HG03442 (cell line): ENCODE measurements around the gene ZC3H4.
"Not testable (repeated sequence)": the region's sequence is repeated elsewhere in the genome, so short reads cannot be mapped to it uniquely, and the experiment has no call there.

Source experiments
- ATAC-seq: cut with Tn5 transposase; IDR thresholded peaks from one replicate; pipeline ENCODE4 v1.9.1; 2021; ENCODE audit warnings: mild to moderate bottlenecking, moderate library complexity; ENCODE audit not compliant: unreplicated experiment

The ZC3H4 gene

GRCh38 chr19:47086280-47086679 is 27.3 kb downstream of the ZC3H4 start:
- no peak for ATAC-seq

GRCh38 chr19:47084879-47085439 is 28.6 kb downstream of the ZC3H4 start:
- no peak for ATAC-seq

GRCh38 chr19:47082493-47082892 is 31.1 kb downstream of the ZC3H4 start:
- no peak for ATAC-seq

DNA sequence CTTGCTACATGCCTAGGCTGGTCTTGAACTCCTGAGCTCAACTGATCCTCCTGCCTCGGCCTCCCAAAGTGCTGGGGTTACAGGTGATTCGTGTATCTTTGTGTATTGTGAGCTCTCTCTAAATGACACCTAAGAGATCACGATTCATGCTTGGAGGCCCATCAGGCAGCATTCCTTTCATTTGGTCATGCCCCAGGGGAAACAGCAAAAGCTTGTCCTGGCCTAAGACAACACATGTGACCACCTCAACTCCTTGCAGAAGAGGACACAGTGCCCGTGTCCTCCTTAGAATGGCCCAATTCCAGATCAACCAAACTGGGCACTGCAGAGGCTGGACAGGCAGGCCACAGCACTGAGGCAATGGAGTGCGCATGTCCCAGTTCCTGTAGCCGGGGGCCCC is 32.5 kb downstream of the ZC3H4 start:
- no peak for ATAC-seq

GRCh38 chr19:47078351-47078750 is 35.2 kb downstream of the ZC3H4 start:
- not testable (repeated sequence) for ATAC-seq

GRCh38 chr19:47075941-47076340 is 37.6 kb downstream of the ZC3H4 start:
- ATAC-seq: no peak

DNA sequence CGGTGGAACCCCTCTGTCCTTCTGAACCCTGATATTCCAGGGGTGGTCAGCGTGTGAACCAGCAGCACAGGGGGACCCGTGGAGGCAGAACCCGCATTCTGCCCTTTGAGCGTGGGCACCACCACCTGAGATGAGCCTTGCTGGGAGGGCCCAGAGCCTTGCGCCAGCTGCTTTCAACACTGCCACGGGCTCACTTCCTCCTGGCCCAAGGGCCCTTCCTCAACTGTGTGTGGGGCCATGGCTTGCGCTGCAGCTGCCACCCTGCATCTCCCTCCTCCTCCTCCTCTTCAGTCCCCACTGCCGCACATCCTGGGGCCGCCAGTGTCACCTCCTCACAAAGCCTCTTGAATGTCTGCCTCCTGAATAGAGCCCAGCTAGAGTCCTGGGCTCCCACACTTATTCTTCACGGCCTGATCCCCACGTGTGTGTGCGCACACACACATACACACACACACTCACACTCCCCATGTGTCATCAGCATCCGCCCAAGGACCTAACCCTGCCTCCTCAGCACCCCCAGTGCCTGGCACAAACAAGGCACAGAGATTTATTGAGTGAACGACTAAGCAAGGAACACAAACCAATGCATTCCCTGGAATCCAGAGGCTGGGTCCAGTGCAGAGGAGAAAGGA is 38.3 kb downstream of the ZC3H4 start:
- no peak for ATAC-seq

GRCh38 chr19:47074621-47075020 is 39.0 kb downstream of the ZC3H4 start:
- no peak for ATAC-seq

DNA sequence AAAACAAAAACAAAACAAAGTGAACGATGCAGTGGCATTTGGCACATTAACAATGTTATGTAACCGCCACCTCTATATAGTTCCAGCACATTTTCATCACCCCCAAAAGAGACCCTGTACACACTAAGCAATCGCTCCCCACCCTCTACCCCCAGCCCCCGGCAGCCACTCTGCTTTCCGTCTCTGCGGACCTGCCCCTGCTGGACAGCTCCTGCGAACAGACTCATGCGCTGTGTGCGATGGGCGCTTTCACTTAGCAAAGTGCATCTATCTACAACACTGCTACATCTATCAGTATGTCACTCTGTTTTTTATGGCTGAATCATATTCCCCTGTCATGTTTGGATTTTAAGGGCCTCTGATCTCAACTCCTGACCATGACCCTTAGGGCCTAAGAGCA is 40.0 kb downstream of the ZC3H4 start:
- no peak for ATAC-seq

GRCh38 chr19:47072323-47072722 is 41.3 kb downstream of the ZC3H4 start:
- no peak for ATAC-seq

DNA sequence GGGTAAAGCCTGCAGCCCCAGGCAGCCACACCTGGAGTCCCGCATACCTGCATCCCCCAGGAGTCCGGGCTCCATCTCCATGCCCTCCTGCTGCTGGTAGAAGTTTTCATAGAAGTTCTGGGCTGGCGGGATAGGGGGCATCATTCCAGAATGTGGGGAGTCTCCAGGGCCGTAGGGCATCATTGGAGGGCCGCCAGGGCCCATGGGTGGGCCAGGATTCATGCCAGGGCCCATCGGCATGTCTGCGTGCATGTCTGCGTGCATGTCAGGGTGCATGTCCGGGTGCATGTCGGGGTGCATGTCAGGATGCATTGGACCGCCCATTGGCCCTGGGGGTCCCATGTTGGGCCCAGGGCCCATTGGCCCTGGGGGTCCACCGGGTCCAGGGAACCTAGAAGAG is 41.8 kb downstream of the ZC3H4 start:
- no peak for ATAC-seq

DNA sequence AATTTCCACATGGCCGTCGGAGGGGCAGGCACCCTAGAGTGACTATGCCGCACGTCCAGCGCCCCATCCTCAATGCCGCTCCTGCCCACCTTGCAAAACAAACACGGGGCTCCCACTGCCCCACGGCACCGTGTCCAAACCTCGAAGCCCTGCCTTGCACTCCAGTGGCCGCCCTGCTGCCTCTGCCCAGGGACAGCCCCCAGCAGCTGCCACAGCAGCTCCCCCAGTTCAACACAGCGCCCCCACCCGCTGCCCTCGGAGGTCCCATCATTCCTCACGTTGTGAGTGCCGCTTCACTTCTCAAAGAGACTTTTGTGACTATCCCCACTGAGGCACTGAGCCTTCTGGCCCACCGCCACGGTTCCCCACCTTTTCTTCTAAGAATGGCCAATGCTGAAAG is 42.8 kb downstream of the ZC3H4 start:
- ATAC-seq: no peak

DNA sequence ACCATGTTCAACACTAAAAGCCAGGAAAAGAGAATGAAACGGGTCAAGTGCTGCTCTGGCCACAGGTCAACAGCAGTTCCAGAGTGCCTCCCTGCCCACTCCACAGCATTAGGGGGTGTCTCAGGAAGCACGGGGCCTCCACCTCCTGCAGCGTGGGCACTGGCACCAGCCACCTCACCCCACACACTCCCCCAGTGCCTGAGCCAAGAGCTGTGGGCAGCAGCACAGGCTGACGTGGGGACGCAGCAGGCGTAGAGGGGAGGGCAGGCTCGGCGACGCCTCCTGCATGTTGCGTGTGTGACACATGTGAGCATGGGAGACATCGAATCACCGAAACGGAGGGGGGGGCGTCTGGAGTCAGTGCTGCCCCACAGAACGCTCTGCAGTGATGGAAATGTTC is 43.8 kb downstream of the ZC3H4 start:
- no peak for ATAC-seq

DNA sequence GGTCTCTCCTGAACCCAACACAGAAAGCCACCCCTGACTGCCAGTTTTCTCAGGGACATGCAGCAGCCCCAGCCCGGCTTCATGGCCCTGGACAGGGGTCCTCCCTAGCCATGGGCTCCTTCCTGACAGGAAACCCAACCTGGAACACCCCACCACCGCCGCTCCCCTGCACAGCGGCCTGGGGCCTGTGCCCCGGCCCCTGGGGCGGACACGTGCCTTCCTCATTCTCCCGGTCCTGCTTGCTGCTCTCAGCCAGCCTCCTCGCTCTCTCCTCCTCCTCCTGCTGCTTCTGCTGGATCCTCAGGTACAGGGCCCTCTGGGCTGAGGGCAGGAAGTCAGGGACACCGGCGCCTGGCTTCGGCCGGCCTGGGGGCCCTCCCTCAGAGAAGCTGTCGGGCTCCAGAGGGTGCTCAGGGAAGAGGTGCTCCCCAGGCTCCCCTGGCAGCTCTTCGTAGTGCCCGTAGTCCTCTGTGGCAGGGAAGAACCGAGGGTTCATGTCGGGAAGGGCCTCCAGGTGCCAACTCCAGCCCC is 44.6 kb downstream of the ZC3H4 start:
- ATAC-seq: no peak

- no peak for ATAC-seq
These were observed 45.3 kb downstream of the ZC3H4 start for GRCh38 chr19:47068246-47068645.

DNA sequence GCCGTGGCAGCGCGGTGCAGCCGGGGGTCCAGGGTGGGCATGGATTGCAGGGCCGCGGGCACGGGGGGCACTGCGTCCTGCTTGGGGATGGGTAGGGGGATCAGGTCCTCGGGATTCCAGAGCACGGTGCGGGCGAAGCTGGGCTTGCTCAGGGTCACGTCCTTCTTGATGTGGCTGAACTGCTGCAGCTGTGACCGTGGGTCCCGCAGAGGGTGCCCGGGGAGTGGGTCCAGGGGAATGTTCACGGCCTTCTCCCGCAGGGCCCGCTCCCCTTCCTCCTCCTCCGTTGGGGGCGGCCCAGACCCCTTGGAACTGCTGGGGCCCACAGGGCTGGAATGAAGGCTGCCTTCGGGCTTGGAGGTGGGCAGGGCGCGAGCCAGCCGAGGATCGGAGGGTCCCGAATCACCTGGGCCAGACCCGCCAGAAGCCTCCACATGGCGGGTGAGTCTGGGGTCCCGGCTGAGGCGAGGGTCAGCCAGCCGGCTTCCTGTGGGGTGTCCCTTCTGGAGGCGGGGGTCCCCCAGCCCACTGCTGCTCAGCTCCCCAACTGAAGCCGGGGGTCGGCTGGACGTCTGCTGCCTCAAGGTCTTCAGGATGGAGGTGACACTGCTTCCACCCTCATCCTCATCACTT is 46.2 kb downstream of the ZC3H4 start:
- ATAC-seq: no peak

- no peak for ATAC-seq
These were observed 47.0 kb downstream of the ZC3H4 start for GRCh38 chr19:47066376-47067214.

DNA sequence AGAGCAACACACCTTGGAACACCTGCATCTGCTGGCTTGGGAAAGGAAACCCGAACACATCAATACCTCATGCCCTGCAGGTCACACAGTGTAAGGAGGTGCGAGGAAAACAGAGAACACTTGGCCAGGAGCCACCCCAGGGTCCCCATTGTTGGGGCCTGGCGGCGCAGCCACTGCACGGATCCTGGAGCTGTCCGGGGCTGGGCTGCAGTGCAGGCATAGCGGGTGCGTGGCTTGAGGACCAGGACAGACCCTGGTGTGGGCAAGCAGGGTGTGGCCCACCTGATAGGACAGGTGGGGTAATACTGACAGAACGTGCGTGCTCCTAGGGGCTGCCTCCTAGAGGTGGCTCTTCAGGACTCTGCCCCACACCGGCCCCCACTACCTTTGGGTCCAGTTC is 48.3 kb downstream of the ZC3H4 start:
- no peak for ATAC-seq

DNA sequence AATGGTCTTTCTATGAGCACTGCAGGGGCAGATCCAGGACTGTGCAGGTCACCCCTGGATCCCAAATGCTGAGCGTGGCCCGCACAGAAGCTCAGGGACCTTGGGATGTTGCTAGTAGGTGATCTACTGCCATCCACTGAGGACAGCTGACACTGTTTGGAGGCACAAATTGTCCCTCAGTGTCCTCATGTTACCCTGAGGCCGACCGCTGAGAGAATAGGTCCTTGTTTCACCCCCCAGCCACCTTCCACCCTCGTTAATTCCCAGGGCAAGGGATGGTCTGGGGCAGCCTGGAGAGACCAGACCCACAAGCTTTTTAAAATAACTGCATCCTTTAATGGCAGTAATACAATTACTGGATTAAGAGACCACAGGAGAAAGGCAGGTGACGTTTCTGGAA is 49.7 kb downstream of the ZC3H4 start:
- ATAC-seq: no peak

DNA sequence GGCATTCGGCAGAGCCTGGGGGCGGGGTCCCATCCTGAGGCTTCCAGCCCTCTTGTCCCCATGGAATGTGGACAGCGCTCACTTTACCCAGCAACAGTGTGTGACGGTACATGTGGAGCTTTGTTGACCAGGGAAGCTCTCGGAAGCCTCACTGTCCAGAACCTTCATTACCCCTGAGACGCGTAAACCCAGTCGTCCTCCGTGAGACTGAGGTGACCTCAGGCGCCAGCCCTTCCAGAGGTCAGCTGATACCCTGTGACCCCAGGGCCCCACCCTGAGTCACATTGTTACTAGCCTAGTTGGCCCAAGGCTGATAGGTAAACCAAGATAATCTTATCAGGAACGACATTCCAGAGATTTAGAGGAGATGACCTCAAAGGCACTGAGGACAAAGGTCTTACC is 55.0 kb downstream of the ZC3H4 start:
- ATAC-seq: no peak

DNA sequence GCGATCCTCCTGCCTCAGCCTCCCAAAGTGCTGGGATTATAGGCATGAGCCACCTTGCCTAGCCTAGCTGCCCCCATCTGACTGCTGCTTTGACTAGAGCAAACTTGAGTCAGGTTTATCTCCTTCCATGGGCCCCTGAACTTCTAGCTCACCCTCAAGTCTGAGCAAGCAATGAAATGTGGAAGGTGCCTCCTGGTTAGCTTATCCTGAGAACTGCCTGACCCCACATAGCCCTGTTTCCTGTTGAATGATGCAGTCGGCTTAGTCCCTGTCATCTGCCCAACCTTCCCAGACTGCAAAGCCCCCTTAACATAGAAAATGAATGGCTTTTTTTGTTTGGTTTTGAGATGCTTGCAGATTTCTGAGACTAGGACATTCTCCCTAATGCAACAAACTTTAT is 56.2 kb downstream of the ZC3H4 start:
- ATAC-seq: no peak

DNA sequence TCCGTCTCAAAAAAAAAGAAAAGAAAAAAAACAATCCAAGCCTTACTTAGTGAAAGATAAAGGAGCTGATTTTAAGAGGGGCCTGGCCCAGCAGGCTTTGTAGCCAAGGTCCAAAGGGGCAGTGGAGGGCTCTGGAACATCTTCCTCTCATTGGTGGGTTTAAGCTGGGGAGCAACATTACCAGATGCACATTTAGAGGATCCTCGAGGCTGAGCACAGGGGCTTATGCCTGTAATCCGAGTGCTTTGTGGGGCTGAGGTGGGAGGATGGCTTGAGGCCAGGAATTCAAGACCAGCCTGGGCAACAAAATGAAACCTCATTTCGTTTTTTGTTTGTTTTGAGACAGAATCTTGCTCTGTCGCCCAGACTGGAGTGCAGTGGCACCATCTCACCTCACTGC is 57.2 kb downstream of the ZC3H4 start:
- no peak for ATAC-seq
